ENCODE results near the gene PRKCE. TPM values are rescaled to one million over a fixed set of nuclear protein-coding genes. Genes with fewer than 3 reads are reported as not detected.

Gene PRKCE
- total RNA-seq, 1 donor from 2014 or later: 15.7 TPM

GRCh38 chr2:45964223-45964841, 312.9 kb downstream of the PRKCE start:
- peak; percentile 67 for DNase-seq

GRCh38 chr2:45964906-45965305, 313.4 kb downstream of the PRKCE start:
- DNase-seq: no peak

DNA sequence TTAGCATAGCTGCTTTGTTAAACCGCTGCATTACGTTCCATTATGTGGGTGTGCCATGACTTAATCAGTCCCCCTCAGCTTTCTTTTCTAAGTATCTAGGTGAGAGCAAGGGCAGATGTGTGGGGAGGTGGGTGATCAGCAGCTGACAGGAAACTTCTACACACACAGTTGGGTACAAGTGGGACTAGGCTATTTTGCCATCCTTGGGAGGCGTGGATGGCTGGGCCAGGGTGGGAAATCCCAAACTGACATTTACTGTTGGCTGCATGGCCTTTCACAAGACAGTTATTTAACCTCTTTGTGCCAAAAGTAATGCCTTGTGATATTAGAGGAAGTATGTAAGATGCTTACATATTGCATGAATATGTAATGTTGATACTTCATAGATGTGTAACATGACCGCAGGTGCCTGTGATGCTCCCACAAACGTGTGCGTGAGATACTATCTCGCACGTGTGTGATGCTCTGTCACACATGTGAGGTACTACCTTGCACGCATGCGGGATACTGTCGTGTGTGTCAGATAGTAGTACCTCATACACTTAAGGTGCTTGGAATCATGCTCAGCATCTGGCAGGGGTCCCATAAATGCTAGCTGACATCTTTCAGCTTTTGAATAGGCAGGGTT, 314.5 kb downstream of the PRKCE start:
- no peak for DNase-seq

DNA sequence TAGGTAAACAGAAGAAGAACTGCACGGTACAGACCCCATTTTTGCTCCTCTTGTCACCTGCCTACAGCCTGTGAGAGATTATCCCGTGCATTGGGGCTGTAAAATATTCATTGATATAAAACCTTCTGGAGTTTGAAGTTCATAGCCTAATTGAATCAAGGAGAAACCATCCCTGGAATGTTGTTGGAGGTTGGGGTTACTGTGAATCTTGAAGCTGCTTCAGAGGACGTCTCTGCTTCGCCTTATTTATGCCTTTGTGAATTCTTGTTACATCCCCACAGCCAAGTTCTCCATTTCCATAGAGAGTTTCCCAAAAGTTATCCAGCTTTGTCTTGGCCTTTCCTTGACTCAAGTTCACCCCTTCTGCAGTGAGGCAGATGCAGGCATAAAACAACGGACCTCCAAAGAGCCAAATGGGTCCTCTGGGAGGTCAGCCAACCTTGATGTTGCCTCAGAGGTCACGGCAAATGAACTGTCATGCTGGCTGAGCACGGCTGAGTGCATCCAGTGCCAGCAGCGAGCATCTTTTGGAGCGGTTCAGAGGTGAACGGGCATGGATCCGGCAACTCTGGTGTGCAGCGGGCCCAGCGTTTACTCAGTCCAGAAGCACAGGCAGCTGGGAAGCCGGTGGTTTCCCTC, 317.6 kb downstream of the PRKCE start:
- DNase-seq: no peak

GRCh38 chr2:45973426-45973825, 322.0 kb downstream of the PRKCE start:
- no peak for DNase-seq

DNA sequence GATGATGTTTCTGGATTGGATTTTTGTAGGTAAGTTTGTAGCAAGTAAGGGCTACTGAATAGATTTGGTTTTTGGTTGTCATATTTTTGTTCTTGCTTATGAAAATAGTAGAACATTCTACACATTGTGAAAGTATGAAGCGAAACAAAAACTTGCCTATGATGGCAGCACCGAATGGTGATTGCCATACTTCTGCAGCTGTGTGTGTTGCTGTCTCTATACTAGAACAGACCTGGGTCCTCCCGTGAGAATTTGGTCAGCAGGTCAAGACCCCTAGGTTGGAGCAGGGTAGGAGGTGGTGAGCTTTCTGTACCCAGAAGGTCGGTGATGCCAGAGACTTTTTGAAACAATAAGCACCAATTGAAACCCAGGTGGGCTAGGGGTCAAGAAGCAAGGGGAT, 322.6 kb downstream of the PRKCE start:
- DNase-seq: no peak

- DNase-seq: no peak
Measured at GRCh38 chr2:45974762-45975408, 323.4 kb downstream of the PRKCE start.

GRCh38 chr2:45975752-45976517, 324.5 kb downstream of the PRKCE start:
- DNase-seq: no peak

DNA sequence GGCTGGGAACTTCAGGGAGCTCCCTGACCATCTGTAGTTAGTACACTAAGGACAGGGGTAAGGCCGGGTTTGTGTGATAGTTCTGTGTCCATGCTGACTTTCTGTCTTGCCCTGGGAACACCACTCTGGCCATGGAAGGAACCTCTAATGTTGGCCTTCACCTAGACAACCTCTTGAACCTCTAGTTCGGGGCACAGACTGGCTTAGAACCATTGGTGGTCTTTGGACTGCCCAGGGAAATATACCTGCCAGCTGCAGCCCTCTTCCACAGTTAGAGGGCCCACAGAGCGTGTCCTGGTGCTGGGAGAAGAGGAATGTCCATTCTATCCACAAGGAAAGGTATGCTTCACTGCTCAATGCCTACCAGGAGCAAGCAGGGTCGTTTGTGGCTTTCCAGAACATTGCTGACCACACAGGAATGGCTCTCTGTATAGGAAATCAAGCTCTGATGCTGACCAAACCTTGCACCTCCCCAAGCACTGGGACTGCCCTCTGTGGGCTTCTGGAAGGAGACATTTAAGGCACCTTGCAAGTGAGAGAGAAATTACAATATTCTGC, 326.9 kb downstream of the PRKCE start:
- DNase-seq: no peak

GRCh38 chr2:45979065-45979464, 327.6 kb downstream of the PRKCE start:
- DNase-seq: no peak

DNA sequence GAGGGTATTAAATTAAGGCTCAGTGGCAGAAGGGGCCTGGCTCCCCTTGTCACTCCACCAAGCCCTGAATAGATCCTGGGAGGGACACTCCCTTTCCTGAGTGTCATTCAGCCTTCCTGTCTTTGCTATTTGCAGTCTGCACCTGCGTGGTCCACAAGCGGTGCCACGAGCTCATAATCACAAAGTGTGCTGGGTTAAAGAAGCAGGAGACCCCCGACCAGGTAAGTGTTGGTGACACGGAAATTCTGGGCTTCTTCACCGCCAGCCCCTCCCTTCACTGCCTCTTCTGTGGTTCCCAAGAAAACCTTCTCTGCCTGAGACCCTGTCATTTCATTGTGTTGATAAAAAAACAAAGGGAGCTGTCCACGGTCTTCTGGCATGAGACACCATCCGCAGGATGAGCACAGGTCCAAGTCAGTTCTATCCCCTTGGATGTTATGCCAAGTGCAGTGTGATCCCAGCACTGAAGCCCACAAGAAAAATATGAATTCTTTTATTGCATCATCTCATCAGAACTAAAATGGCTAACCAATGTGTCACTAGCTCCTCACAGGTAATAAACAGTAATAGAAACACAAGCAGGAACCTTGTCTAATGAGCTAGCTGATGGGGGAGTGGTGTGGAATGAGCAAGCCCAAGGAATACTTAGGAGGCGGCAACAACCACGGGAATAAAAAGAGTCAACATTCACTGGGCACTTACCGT, 328.8 kb downstream of the PRKCE start:
- no peak for DNase-seq

- no peak for DNase-seq
Measured at GRCh38 chr2:45981384-45981930, 330.0 kb downstream of the PRKCE start.

- no peak for DNase-seq
Measured at GRCh38 chr2:45982096-45982495, 330.6 kb downstream of the PRKCE start.

- DNase-seq: no peak
Measured at GRCh38 chr2:45983213-45983612, 331.7 kb downstream of the PRKCE start.

- DNase-seq: no peak
Measured at GRCh38 chr2:45984366-45984765, 332.9 kb downstream of the PRKCE start.

GRCh38 chr2:45984896-45985473, 333.5 kb downstream of the PRKCE start:
- DNase-seq: no peak

DNA sequence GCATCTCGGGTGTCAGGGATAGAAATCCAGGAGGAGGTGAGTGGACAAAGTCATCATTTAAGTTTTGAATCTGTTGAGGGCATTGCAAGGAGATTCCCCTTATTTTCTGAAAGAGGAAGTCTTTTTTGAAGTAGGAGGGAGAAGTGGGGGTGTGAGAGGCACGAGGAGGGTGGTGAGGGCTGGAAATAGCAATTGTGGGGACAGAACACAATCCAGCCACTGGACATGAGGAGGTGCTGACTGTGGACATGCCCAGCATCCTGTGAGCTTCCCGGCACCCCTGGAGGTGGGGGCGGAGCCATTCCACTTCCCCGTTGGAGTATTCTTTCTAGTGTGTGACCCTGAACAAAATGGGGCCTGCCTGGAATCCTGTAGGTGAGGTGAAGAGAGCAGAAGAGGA, 335.0 kb downstream of the PRKCE start:
- no peak for DNase-seq

GRCh38 chr2:45987856-45988255, 336.4 kb downstream of the PRKCE start:
- no peak for DNase-seq

- DNase-seq: peak; percentile 42
Measured at GRCh38 chr2:45988879-45989278, 337.4 kb downstream of the PRKCE start.

GRCh38 chr2:45990131-45990530, 338.7 kb downstream of the PRKCE start:
- no peak for DNase-seq

Measured in tongue (tissue), 2 donors.